Fibroblast of pulmonary artery (primary cell): ENCODE measurements around the gene CPLANE1.
"Not testable (repeated sequence)": the region's sequence is repeated elsewhere in the genome, so short reads cannot be mapped to it uniquely, and the experiment has no call there.

ENCODE experiments used
- DNase-seq: peaks from one replicate; pipeline ENCODE4 v3.0.0-alpha.2; 2010; ENCODE audit warnings: low read depth
- H3K4me3 ChIP-seq: replicated peaks from 2 replicates; pipeline ENCODE4 v1.5.1; 2011; ENCODE audit warnings: low read depth, mild to moderate bottlenecking, control low read depth, low read length, moderate library complexity
- TF ChIP-seq, protein P1 (sequence below): IDR thresholded peaks from 2 replicates; pipeline ENCODE4 v1.5.1; 2011; ENCODE audit warnings: mild to moderate bottlenecking, control low read depth, low read length, inconsistent platforms; ENCODE audit errors: missing control alignments

The CPLANE1 gene

DNA sequence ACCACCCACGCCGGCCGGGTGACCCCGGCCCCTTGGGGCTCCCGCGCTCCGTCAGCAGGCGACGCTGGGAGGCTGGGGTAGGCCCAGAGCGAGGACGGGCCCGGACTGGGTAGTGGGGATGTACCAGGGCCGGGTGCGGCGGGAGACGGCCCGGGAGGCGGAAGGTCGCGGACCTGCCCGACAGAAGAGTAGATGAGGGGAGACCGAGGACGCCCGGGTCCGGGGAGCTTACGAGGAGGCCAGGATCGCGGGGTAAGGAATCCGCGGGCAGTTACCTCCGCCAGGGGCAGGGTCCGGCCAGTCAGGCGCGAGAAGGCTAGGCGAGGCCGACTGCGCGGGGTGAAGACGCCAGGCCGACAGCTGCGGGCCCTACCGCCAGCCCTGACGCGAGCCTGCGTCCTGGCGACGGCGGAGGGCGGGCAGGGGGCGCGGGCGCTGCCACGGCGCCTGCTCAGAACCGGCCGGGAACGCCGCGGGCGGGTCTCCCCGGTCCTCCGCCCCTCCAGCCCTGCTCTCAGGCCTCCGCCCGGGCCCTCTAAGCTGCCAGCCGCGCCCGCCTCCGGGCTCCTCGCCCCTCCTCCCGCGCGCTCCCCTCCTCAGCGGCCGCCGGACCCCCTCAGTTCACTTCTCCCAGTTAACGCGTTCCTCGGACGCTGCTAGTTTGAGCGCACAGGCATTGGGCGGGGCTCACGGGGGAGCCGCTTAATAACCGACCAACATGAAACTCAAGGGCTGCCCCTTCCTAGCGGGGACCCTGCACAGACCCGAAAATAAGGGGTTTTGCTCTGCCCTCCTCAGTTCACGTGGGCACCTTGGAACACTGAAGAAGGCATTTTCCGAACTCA, at the start of gene CPLANE1:
TSS of gene CPLANE1 (minus strand) at position 407 of the 845 bp plus-strand sequence. CDS start 1,678 bp downstream, outside the sequence.
- peak within 1 kb of the TSS; percentile 85 for H3K4me3 ChIP-seq
- DNase-seq, result peak; percentile 83
- TF ChIP-seq, protein P1, sequence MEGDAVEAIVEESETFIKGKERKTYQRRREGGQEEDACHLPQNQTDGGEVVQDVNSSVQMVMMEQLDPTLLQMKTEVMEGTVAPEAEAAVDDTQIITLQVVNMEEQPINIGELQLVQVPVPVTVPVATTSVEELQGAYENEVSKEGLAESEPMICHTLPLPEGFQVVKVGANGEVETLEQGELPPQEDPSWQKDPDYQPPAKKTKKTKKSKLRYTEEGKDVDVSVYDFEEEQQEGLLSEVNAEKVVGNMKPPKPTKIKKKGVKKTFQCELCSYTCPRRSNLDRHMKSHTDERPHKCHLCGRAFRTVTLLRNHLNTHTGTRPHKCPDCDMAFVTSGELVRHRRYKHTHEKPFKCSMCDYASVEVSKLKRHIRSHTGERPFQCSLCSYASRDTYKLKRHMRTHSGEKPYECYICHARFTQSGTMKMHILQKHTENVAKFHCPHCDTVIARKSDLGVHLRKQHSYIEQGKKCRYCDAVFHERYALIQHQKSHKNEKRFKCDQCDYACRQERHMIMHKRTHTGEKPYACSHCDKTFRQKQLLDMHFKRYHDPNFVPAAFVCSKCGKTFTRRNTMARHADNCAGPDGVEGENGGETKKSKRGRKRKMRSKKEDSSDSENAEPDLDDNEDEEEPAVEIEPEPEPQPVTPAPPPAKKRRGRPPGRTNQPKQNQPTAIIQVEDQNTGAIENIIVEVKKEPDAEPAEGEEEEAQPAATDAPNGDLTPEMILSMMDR, result no peak

- not testable (repeated sequence) for H3K4me3 ChIP-seq, DNase-seq
Observed at GRCh38 chr5:37296313-37296712, 47.1 kb upstream of the CPLANE1 start.

DNA sequence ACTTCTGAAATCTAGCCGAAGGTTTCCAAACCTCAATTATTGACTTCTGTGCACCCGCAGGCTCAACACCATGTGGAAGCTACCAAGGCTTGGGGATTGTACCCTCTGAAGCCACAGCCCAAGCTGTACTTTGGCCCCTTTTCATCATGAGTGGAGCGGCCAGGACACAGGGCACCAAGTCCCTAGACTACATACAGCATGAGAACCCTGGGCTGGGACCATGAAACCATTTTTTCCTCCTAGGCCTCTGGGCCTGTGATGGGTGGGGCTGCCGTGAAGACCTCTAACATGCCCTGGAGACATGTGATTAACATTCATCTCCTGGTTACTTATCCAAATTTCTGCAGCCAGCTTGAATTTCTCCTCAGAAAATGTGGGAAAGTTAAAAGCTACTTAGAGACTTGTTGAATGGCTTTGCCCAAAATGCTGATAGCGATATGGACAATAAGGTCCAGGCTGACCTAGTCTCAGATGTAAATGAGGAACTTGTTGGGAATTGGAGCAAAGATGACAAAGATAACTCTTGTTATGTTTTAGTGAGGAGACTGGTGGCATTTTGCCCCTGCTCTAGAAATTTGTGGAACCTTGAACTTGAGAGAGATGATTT, 34.1 kb upstream of the CPLANE1 start:
- no peak for DNase-seq
- no peak overlapping the region for H3K4me3 ChIP-seq
- TF ChIP-seq, protein P1, result no peak

DNA sequence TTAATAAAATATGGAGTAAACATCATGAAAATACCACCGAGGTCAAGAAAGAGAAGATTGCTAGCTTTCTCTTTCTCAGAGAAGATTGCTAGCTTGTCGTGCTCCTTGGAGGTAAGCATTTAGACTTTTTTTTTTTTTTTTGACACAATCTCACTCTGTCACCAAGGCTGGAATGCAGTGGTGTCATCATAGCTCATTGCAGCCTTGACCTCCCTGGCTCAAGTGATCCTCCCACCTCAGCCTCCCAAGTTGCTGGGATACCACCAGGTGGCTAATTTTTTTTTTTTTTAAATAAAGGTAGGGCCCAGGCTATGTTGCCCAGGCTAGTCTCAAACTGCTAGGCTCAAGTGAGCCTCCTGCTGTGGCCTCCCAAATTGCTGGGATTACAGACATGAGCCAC, 26.3 kb upstream of the CPLANE1 start:
- TF ChIP-seq, protein P1, result no peak
- no peak overlapping the region for H3K4me3 ChIP-seq
- no peak for DNase-seq

DNA sequence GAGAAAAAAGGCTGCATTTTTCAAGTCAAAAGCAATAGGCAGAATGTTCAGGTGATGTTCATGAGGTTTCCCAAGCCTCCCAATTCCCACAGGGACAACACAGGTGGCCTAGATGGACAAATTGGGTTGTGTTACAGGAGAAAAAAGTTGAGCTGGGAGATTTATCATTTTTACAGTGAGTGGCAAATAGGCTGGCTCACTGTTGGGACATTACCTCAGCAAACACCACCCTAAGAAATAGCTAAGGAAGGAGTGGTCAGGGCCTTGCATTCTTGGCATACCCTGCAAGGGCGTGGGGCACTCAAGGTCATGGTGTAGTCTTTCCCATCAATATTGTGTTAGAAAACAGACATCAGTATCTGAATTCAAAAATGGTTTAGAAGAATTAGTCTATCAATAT, 23.3 kb upstream of the CPLANE1 start:
- no peak overlapping the region for H3K4me3 ChIP-seq
- peak; percentile 50 for DNase-seq
- TF ChIP-seq, protein P1, result no peak

DNA sequence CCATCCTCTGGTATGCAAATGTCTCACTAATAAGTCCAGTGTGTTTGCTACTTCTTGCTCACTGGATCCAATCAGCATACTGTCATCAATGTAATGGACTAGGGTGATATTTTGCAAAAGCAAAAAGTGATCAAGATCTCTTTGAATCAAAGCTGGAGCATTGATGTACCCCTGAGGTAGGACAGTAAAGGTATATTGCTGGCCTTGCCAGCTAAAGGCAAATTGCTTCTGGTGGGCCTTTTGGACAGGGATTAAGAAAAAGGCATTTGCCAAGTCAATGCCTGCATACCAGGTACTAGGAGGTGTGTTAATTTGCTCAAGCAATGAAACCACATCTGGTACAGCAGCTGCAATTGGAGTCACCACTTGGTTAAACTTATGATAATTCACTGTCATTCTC, 18.9 kb upstream of the CPLANE1 start:
- not testable (repeated sequence) for DNase-seq, H3K4me3 ChIP-seq

DNA sequence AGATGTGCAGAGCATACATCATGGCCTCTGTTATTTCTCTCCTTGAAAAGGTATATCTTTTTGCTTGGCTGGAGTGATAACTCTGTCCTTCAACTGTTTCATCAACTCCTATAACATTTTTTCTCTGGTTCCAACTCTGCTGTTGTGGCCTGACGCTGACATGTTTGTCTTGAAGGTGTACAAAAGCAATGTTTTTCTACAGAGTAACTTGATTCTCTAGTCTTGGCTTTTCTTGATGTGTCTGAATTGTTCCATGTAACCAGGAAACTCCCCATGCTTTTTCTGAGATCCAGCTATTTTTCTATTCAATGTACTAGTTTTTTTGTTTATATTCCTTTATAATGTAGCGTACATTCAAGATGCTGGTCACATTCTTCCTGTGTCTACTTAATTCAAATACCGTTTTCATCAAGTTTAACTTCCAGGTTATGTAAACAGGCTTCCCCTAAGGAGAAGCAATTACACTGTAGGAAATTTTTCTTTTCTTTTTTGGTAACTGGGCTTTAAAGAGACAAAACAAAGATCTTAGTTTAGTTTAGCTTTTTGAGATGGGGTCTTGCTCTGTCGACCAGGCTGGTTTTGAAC, 6.7 kb upstream of the CPLANE1 start:
- DNase-seq, result no peak
- no peak overlapping the region for H3K4me3 ChIP-seq

More for the DNA sequence above, 6.7 kb upstream of the CPLANE1 start:
- TF ChIP-seq, protein P1, result no peak
